Endothelial cell of hepatic sinusoid (primary cell): ENCODE data around the gene INPP5F.

Experiments
- in situ Hi-C: cut with HindIII; loops from 2 replicates; pipeline ENCODE4 v1.10.0; 2017; ENCODE audit warnings: low sequenced_read_pairs

INPP5F gene, protein sequence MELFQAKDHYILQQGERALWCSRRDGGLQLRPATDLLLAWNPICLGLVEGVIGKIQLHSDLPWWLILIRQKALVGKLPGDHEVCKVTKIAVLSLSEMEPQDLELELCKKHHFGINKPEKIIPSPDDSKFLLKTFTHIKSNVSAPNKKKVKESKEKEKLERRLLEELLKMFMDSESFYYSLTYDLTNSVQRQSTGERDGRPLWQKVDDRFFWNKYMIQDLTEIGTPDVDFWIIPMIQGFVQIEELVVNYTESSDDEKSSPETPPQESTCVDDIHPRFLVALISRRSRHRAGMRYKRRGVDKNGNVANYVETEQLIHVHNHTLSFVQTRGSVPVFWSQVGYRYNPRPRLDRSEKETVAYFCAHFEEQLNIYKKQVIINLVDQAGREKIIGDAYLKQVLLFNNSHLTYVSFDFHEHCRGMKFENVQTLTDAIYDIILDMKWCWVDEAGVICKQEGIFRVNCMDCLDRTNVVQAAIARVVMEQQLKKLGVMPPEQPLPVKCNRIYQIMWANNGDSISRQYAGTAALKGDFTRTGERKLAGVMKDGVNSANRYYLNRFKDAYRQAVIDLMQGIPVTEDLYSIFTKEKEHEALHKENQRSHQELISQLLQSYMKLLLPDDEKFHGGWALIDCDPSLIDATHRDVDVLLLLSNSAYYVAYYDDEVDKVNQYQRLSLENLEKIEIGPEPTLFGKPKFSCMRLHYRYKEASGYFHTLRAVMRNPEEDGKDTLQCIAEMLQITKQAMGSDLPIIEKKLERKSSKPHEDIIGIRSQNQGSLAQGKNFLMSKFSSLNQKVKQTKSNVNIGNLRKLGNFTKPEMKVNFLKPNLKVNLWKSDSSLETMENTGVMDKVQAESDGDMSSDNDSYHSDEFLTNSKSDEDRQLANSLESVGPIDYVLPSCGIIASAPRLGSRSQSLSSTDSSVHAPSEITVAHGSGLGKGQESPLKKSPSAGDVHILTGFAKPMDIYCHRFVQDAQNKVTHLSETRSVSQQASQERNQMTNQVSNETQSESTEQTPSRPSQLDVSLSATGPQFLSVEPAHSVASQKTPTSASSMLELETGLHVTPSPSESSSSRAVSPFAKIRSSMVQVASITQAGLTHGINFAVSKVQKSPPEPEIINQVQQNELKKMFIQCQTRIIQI

GRCh38 chr10:119725828-119726675 lies at the start of gene INPP5F:
INPP5F (plus strand) TSS chr10:119726050; CDS start chr10:119726263, 213 bp downstream.
- in situ Hi-C loops = no loop called here

- in situ Hi-C loops = no loop called here
These were observed 48.7 kb upstream of the INPP5F start for GRCh38 chr10:119677126-119677525.

- in situ Hi-C loops = no loop called here
These were observed 47.7 kb upstream of the INPP5F start for GRCh38 chr10:119677904-119678755.

- in situ Hi-C loops = no loop called here
These were observed 46.4 kb upstream of the INPP5F start for GRCh38 chr10:119679480-119679829.

DNA sequence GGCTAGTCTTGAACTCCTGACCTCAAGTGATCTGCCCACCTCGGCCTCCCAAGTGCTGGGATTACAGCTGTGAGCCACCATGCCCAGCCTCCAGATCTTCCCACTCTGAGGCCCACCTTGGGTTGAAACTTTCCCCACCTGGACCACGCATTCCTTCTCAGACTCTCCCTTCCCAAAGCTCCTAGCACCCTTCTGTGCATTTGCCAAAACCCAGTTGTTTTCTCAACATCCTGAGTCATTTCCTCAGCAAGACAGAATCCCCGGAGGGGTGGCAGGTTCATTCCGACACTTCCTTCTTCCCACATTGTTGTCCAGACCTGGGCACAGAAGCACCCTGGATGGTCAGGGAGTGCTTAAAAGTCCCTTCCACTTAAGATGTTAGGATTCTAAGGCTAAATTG lies 45.8 kb upstream of the INPP5F start:
- in situ Hi-C loops = loop anchor here (10.0 kb wide), 1 partner anchor 165 kb away; no protein-coding TSS in a partner anchor

GRCh38 chr10:119680650-119681081 lies 45.2 kb upstream of the INPP5F start:
- in situ Hi-C loops = loop anchor here (10.0 kb wide), 1 partner anchor 164 kb away; no protein-coding TSS in a partner anchor

DNA sequence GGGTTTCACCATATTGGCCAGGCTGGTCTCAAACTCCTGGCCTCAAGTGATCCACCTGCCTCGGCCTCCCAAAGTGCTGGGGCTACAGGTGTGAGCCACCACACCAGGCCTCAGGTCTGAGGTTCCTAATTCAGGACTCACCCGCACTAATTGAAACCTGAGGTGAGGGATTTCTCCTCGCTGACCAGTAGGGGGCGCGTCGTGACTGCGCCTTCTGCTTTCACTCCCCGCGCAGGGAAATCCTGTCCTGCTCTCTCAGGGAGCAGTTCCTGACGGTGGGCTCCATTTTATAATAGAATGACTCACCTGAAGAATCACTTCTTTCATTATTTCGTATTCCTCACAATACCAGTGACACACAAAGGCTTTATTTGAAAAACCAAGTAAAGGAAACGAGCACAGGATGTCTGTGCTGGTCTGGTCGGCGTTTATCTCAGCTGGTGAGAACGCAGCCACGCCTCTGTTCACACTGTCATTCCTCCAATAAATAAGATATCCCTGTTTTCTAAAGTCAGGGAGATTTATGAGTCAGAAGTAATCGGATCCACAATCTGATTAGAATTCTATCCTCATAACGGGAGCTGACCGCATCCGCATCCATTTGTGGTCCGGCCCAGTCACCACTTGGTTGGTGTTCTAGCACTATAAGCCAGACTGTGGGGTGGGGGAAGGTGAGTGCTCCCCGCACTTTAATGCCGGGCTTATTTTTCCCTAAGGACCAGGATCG lies 39.2 kb upstream of the INPP5F start:
- in situ Hi-C loops = loop anchor here (5.0 to 10.0 kb wide), 2 partner anchors 61 to 158 kb away; no protein-coding TSS in a partner anchor

GRCh38 chr10:119687192-119688032 lies 38.4 kb upstream of the INPP5F start:
- in situ Hi-C loops = loop anchor here (5.0 to 10.0 kb wide), 2 partner anchors 60 to 157 kb away; no protein-coding TSS in a partner anchor

- in situ Hi-C loops = loop anchor here (5.0 to 10.0 kb wide), 2 partner anchors 59 to 157 kb away; no protein-coding TSS in a partner anchor
These were observed 37.8 kb upstream of the INPP5F start for GRCh38 chr10:119688033-119688508.

- in situ Hi-C loops = loop anchor here (5.0 to 10.0 kb wide), 2 partner anchors 58 to 156 kb away; no protein-coding TSS in a partner anchor
These were observed 36.8 kb upstream of the INPP5F start for GRCh38 chr10:119689016-119689580.

DNA sequence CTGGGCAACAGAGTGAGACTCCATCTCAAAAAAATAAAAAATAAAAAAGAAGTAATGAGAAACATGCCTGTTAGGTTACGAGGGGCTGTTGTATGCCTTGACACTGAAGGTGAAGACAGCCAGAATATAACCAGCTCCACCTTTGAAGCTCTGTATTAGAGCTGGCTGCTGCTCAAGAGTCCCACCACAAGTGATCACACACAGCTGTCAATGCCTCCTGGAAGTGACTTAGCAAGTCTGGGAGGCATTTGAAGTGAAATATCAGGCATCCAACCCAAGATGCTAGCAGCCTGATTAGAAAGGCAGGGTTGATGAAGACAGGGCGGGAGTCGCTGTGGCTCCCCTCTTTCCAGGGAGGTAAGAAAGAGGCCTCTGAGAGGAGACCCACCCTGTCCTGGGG lies 34.1 kb upstream of the INPP5F start:
- in situ Hi-C loops = no loop called here

DNA sequence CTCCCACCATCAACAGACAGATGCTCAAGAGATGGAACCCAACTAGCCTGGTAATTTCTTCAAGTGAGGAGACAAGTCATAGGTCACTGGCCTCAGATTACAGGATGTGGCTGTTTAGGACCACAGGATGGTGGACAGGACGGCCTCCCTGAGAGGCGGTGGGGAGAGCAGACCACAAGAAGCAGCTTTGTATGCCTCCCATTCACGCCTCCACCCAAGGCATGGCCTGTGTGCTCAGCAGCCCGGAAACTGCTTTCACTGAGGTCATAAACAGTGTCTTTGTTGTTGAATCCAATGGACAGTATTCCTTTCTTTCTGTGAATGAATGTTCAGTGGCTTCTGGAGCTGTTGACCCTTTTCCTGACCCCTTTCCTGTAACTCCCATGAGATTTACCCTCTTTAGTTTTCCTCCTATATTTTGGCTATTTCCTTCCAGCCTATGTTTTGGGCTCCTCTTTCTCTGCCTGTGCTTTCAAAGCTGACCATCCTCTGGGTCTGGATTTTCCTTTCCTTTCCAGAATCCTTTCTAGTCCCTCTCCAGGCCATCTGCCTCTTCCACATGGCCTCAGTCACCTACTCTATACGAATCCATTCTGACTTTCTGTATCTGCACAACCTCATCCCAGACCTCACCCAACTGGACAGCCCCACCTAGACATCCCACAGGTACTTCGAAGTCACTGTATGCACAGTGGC lies 32.4 kb upstream of the INPP5F start:
- in situ Hi-C loops = no loop called here

DNA sequence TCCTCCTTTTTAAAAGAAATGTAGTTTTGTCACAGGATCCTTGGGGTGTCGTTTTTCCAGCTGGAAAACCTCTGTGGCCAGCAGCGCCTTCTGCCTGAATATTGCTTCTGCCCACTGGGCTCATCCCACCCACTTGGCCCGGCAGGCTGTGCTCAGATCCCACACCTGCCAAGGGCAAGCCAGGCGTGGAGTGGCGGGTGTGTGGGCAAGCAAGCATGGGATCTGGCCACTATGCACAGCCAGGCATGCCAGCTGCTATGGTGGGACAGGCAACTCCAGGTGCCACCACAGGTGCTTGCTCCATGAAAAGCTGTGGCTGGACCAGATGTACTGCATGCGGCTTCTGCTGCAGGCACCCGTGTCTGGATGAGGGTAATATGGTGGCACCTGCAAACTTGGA lies 31.2 kb upstream of the INPP5F start:
- in situ Hi-C loops = no loop called here

DNA sequence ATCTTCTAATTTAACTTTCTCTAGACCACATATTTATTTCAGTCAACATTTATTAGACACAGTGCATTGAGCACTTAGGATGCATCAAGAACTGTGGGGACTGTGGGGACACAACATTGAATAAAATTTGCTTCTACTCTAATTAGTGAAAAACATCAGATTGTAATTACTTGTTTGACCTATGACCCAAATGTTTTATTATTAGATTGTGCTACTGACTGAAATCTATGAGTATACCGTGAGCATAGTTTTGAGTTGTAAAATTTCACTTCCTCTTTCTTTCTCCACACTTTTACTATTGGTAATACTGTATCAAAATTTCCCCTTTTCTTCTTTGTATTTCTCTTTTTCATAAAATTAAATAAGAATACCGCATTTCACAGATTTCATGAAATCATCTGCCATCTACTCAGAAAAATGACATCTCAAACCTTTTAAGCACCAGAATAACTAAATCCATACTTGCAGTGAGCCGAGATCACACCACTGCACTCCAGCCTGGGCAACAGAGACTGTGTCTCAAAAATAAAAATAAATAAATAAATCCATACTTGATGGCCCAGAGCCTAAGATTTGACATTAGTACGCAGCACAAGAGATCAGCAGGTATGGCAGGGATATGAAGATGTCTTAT lies 25.4 kb upstream of the INPP5F start:
- in situ Hi-C loops = no loop called here

GRCh38 chr10:119701861-119702260 lies 24.0 kb upstream of the INPP5F start:
- in situ Hi-C loops = no loop called here

- in situ Hi-C loops = no loop called here
These were observed 23.3 kb upstream of the INPP5F start for GRCh38 chr10:119702583-119702982.
